Astrocyte (in vitro differentiated cells and primary cell): ENCODE data around the gene POU5F1. TPM values are rescaled to one million over a fixed set of nuclear protein-coding genes. Genes with fewer than 3 reads are reported as not detected.

ENCODE experiments used
- DNase-seq: peaks from one replicate; pipeline ENCODE4 v3.0.0-alpha.2; 2010; ENCODE audit warnings: low read depth
- FAIRE-seq: peaks from 2 replicates; lab custom pipeline; 2011; peaks lifted over from hg19 to GRCh38; lab: Jason Lieb, UNC
- H2AFZ ChIP-seq: 2 replicates; pipeline ENCODE4 v1.6.0; 2012; ENCODE audit warnings: low read depth, low read length, inconsistent platforms
- H3K27ac ChIP-seq: 2 replicates; pipeline ENCODE4 v1.5.1; 2011; ENCODE audit warnings: low read depth, low read length, inconsistent platforms
- H3K27me3 ChIP-seq: 2 replicates; pipeline ENCODE4 v1.6.0; 2011; ENCODE audit warnings: low read length, inconsistent platforms; ENCODE audit not compliant: insufficient read depth
- H3K36me3 ChIP-seq: 2 replicates; pipeline ENCODE4 v1.5.1; 2011; ENCODE audit warnings: low read length, inconsistent platforms; ENCODE audit not compliant: insufficient read depth
- H3K4me1 ChIP-seq: 2 replicates; pipeline ENCODE4 v1.5.1; 2011; ENCODE audit warnings: low read length, inconsistent platforms; ENCODE audit not compliant: insufficient read depth
- H3K4me2 ChIP-seq: 2 replicates; pipeline ENCODE4 v1.6.0; 2012; ENCODE audit warnings: low read length, inconsistent platforms
- H3K4me3 ChIP-seq: 2 replicates; pipeline ENCODE4 v1.5.1; 2011; ENCODE audit warnings: low read depth, mild to moderate bottlenecking, low read length, inconsistent platforms; ENCODE audit not compliant: insufficient read depth
- H3K79me2 ChIP-seq: 2 replicates; pipeline ENCODE4 v1.6.0; 2012; ENCODE audit warnings: mild to moderate bottlenecking, low read length, inconsistent platforms; ENCODE audit not compliant: insufficient read depth
- H3K9ac ChIP-seq: 2 replicates; pipeline ENCODE4 v1.6.0; 2012; ENCODE audit warnings: mild to moderate bottlenecking, low read length, inconsistent platforms
- H3K9me3 ChIP-seq: 2 replicates; pipeline ENCODE4 v1.5.1; 2012; ENCODE audit warnings: low read depth, mild to moderate bottlenecking, low read length, inconsistent platforms; ENCODE audit not compliant: insufficient read depth
- H4K20me1 ChIP-seq: 2 replicates; pipeline ENCODE4 v1.6.0; 2012; ENCODE audit warnings: low read length, inconsistent platforms; ENCODE audit not compliant: insufficient read depth
- H3K27ac Mint-ChIP-seq: one replicate; pipeline ENCODE4 v1.8.0; 2021; ENCODE audit warnings: mild to moderate bottlenecking, mixed read lengths; ENCODE audit not compliant: unreplicated experiment
- H3K27me3 Mint-ChIP-seq: one replicate; pipeline ENCODE4 v1.8.0; 2021; ENCODE audit warnings: low read depth, mixed read lengths; ENCODE audit not compliant: unreplicated experiment
- H3K36me3 Mint-ChIP-seq: one replicate; pipeline ENCODE4 v1.8.0; 2021; ENCODE audit warnings: low read depth, mixed read lengths; ENCODE audit not compliant: unreplicated experiment
- H3K4me1 Mint-ChIP-seq: one replicate; pipeline ENCODE4 v1.8.0; 2021; ENCODE audit warnings: low read depth, mixed read lengths; ENCODE audit not compliant: unreplicated experiment
- H3K4me3 Mint-ChIP-seq: one replicate; pipeline ENCODE4 v1.8.0; 2021; ENCODE audit warnings: mild to moderate bottlenecking, moderate library complexity, mixed read lengths; ENCODE audit not compliant: unreplicated experiment
- H3K9me3 Mint-ChIP-seq: one replicate; pipeline ENCODE4 v1.8.0; 2021; ENCODE audit warnings: mild to moderate bottlenecking, mixed read lengths; ENCODE audit not compliant: unreplicated experiment
- EZH2 ChIP-seq: IDR thresholded peaks from 2 replicates; pipeline ENCODE4 v1.6.1; 2012; ENCODE audit warnings: mild to moderate bottlenecking, low read length, inconsistent platforms; ENCODE audit not compliant: insufficient read depth
- total RNA-seq: library from RNA; stranded (reverse); gene quantifications from 2 replicates; pipeline ENCODE4 v1.2.1, GENCODE V29; 2021
- TF ChIP-seq, protein P1 (sequence below): IDR thresholded peaks from 2 replicates; pipeline ENCODE4 v1.5.1; 2011; ENCODE audit warnings: low read depth, mild to moderate bottlenecking, inconsistent platforms, low read length, moderate library complexity; ENCODE audit not compliant: insufficient read depth

POU5F1 gene
- total RNA-seq, 1 donor from 2014 or later, result 5.4 TPM

DNA sequence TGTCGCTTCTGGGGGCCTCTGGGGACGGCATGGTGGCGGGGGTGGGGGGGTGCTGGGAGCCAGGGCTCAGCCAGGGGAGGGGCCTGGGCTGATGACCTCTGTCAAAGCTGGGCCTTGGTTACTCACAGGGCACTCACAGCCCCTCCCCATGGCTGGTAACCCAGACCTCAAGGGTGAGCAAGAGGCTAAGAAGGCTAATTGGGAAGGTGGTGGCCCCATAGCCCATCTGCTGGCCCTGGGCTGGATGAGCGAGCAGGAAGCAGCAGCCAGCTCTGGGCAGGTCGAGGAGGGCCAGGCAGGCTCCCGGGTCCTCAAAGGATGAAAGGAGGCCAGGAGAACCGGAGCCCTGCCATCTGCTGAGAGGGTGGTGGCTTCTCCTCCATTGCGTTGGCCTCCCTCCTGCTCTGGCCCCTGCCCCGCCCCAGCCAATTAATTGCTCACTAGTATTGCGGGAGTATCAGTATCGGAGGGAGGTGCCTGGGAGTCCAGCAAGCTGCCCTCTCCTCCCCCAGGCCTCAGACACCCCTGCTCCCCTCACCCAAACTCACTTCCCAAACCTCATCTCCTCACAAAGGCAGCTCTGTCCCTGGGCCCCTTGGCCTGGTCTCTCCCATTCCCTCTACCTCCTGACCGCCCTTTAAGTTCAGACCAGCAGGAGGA, 49.2 kb downstream of the POU5F1 start:
- no peaks in the 10 kb centered on the region for H4K20me1 ChIP-seq
- no peaks in the 10 kb centered on the region for H3K36me3 ChIP-seq
- no peak for FAIRE-seq
- H3K27me3 Mint-ChIP-seq, result no peaks in the 10 kb centered on the region
- no peak overlapping the region for H3K4me2 ChIP-seq
- peaks cover 46% of the 10 kb centered on the region for H3K4me1 Mint-ChIP-seq
- DNase-seq, result no peak
- peaks cover 12% of the 10 kb centered on the region for H3K36me3 Mint-ChIP-seq
- no peak overlapping the region for H3K4me3 ChIP-seq
- peaks cover 17% of the 10 kb centered on the region for H3K79me2 ChIP-seq
- no peak overlapping the region for H3K27ac Mint-ChIP-seq
- H3K4me3 Mint-ChIP-seq, result no peak overlapping the region
- TF ChIP-seq EZH2, result no peak
- TF ChIP-seq, protein P1, sequence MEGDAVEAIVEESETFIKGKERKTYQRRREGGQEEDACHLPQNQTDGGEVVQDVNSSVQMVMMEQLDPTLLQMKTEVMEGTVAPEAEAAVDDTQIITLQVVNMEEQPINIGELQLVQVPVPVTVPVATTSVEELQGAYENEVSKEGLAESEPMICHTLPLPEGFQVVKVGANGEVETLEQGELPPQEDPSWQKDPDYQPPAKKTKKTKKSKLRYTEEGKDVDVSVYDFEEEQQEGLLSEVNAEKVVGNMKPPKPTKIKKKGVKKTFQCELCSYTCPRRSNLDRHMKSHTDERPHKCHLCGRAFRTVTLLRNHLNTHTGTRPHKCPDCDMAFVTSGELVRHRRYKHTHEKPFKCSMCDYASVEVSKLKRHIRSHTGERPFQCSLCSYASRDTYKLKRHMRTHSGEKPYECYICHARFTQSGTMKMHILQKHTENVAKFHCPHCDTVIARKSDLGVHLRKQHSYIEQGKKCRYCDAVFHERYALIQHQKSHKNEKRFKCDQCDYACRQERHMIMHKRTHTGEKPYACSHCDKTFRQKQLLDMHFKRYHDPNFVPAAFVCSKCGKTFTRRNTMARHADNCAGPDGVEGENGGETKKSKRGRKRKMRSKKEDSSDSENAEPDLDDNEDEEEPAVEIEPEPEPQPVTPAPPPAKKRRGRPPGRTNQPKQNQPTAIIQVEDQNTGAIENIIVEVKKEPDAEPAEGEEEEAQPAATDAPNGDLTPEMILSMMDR, result no peak
- no peaks in the 10 kb centered on the region for H3K9me3 ChIP-seq
- H3K9me3 Mint-ChIP-seq, result no peaks in the 10 kb centered on the region
- H3K27ac ChIP-seq, result no peak overlapping the region
- no peaks in the 10 kb centered on the region for H3K27me3 ChIP-seq
- H3K9ac ChIP-seq, result no peak overlapping the region
- peaks cover 14% of the 10 kb centered on the region for H3K4me1 ChIP-seq
- H2AFZ ChIP-seq, result no peak overlapping the region

DNA sequence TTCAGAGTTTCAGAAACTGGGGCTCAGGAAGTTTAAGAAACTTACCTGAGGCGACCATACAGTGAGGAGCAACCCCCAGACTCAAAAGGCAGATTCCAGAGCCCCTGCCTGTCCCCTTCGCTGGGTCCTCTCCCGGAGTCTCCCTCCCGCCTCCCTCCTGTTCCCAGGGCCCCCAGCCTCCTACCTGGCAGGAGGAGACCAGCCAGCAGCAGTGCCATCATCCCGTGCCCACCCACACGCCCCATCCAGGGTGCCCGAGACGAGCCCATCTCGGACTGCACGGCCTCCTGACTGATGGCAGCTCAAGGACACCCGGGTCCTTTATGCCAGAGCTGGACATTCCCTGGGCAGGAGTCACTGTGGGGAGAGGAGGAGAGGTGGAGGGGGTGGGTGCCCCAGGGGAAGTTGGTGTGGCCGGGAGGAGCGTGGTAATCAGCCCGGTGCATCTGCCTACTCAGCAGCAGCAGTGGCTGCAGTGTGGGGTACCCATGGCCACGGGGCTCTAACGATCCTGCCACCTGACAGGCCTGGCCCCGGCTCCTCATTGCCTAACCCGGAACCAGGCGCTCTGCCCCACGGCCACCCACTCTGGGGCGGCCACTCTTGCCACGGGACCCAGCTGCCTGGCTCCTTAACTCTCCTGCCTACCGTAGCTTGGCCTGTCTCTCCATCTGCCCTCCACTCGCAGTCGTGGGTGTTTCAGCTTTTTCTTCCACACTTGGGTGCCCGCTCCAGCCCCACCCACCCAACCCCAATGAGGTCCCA, 50.1 kb downstream of the POU5F1 start, which contains the start of gene CDSN:
TSS of gene CDSN (minus strand) at position 296 of the 765 bp plus-strand sequence. CDS start at position 269, 27 bp downstream.
- FAIRE-seq, result no peak
- H3K36me3 Mint-ChIP-seq, result peaks cover 9% of the 10 kb centered on the region

More for the DNA sequence above, 50.1 kb downstream of the POU5F1 start, which contains the start of gene CDSN:
- Histone ChIP-seq H3K4me1 (peaks cover 16% of the 10 kb centered on the region), H4K20me1 (no peaks in the 10 kb centered on the region), H3K27ac (no peak within 1 kb of the TSS), H3K9me3 (no peaks in the 10 kb centered on the region), H3K36me3 (no peaks in the 10 kb centered on the region), H3K4me2 (no peak within 1 kb of the TSS), H3K4me3 (no peak within 1 kb of the TSS), H3K79me2 (peaks cover 27% of the 10 kb centered on the region), H2AFZ (no peak within 1 kb of the TSS), H3K9ac (no peak within 1 kb of the TSS), H3K27me3 (no peaks in the 10 kb centered on the region)
- peaks cover 49% of the 10 kb centered on the region for H3K4me1 Mint-ChIP-seq
- TF ChIP-seq EZH2, result no peak
- TF ChIP-seq, protein P1, result no peak
- H3K27me3 Mint-ChIP-seq, result no peaks in the 10 kb centered on the region
- H3K27ac Mint-ChIP-seq, result no peak within 1 kb of the TSS
- no peak for DNase-seq
- no peaks in the 10 kb centered on the region for H3K9me3 Mint-ChIP-seq
- no peak within 1 kb of the TSS for H3K4me3 Mint-ChIP-seq
